Upper lobe of left lung (tissue), 6 donors: ENCODE results near the gene ITGA8. TPM values are rescaled to one million over a fixed set of nuclear protein-coding genes. Genes with fewer than 3 reads are reported as not detected.
"Not testable (repeated sequence)": the region's sequence is repeated elsewhere in the genome, so short reads cannot be mapped to it uniquely, and the experiment has no call there.

Source experiments
- ATAC-seq, 2 donors: fragments of 200-7000 bp; cut with Tn5 transposase; one replicate each; pipeline ENCODE4 v1.9.1; 2022; ENCODE audit warnings: mild to moderate bottlenecking in 2 of 2, moderate library complexity in 2 of 2; ENCODE audit not compliant: low FRiP score in 2 of 2
- DNase-seq, 2 donors: peaks; one replicate each; pipeline ENCODE4 v3.0.0-alpha.2; 2019 to 2020
- H3K27ac ChIP-seq, 4 donors: fragments of 200-600 bp; sonication (generic); one replicate each; pipeline ENCODE4 v1.5.1; 2016 to 2019
- H3K27me3 ChIP-seq, 4 donors: fragments of 200-600 bp; sonication (generic); one replicate each; pipeline ENCODE4 v1.5.1; 2017 to 2019
- H3K36me3 ChIP-seq, 4 donors: fragments of 200-600 bp; sonication (generic); one replicate each; pipeline ENCODE4 v1.5.1; 2016 to 2019
- H3K4me1 ChIP-seq, 4 donors: fragments of 200-600 bp; sonication (generic); one replicate each; pipeline ENCODE4 v1.5.1; 2018 to 2019
- H3K4me3 ChIP-seq, 4 donors: fragments of 200-600 bp; sonication (generic); one replicate each; pipeline ENCODE4 v1.5.1; 2017 to 2019; ENCODE audit warnings: mild to moderate bottlenecking in 2 of 4, moderate library complexity in 1 of 4
- H3K9me3 ChIP-seq, 4 donors: fragments of 200-600 bp; sonication (generic); one replicate each; pipeline ENCODE4 v1.5.1; 2018 to 2019
- CTCF ChIP-seq, 6 experiments: fragments of 450-650 bp in 4 of 6; fragments of 200-600 bp in 2 of 6; sonication (generic) in 2 of 6; IDR thresholded peaks; one replicate each; pipeline ENCODE4 v1.5.1; 2016 to 2019; ENCODE audit warnings: antibody characterized with exemption in 6 of 6
- EP300 ChIP-seq, 4 donors: sonication (generic); formaldehyde crosslinking; IDR thresholded peaks; one replicate each; pipeline ENCODE4 v1.5.1; 2017; ENCODE audit warnings: antibody characterized with exemption in 4 of 4, control low read depth in 2 of 4
- POLR2A ChIP-seq, 4 donors: fragments of 450-650 bp; IDR thresholded peaks; one replicate each; pipeline ENCODE4 v1.5.1; 2016 to 2017; ENCODE audit warnings: antibody characterized with exemption in 4 of 4, mild to moderate bottlenecking in 2 of 4
- POLR2AphosphoS5 ChIP-seq, 2 donors: sonication (generic); formaldehyde crosslinking; IDR thresholded peaks; one replicate each; pipeline ENCODE4 v1.5.1; 2017; ENCODE audit warnings: antibody characterized with exemption in 2 of 2
- WGBS, 2 donors: methylation state at CpG; one replicate each; pipeline ENCODE4 v1.1.5; 2017 to 2018; 5-methylcytosine and 5-hydroxymethylcytosine counted together
- total RNA-seq, 6 donors: library from RNA; depleted of rRNA in 4 of 6; stranded (reverse); fragments of >200 nt in 4 of 6; gene quantifications; one replicate each; pipeline versions ENCODE4 v1.1.0 to v1.2.1, GENCODE V29; 2016 to 2021
- donor health status: DM: no; HTN: no; CAD: no; lungs with moderate emphysema.
- donor health status: DM: no; HTN: yes; CAD: no; lungs with severe emphysema.

ITGA8 gene
- total RNA-seq: 10 to 100 TPM; 18.2 to 40.3 (median 26.4) TPM

- whole genome bisulfite sequencing, 2 donors: 37 to 51% methylated on average over 9 to 12 of the region's 33 CpGs
- peaks cover 0 to 3% (median 1%) of the 10 kb centered on the region in 4 donors for H3K27me3 ChIP-seq
- no peaks in the 10 kb centered on the region for H3K36me3 ChIP-seq
- DNase-seq (peak in 1 of 2 donors; percentile 88), ATAC-seq (peak in 1 of 2 donors; percentile 63)
- TF ChIP-seq EP300 (IDR thresholded peaks at IDR 0.05) (no peak), POLR2A (IDR thresholded peaks at IDR 0.05) (no peak), POLR2AphosphoS5 (IDR thresholded peaks at IDR 0.05) (no peak), CTCF (IDR thresholded peaks at IDR 0.05) (peak in 4 of 6 experiments; percentile 18 to 50 (median 36))
- peak within 1 kb of the TSS; percentile 31 to 56 (median 44) for H3K4me3 ChIP-seq
- no peaks in the 10 kb centered on the region for H3K9me3 ChIP-seq
- peaks cover 0 to 18% (median 7%) of the 10 kb centered on the region in 4 donors for H3K4me1 ChIP-seq
- H3K27ac ChIP-seq: peak within 1 kb of the TSS; percentile 45 to 74 (median 66)
These were observed at the start of gene ITGA8 for GRCh38 chr10:15719899-15720634. Gene ITGA8 (minus strand): TSS chr10:15719922. CDS start chr10:15719771, 151 bp downstream.

- no peak for DNase-seq
- no peaks in the 10 kb centered on the region for H3K4me1 ChIP-seq
- no peaks in the 10 kb centered on the region for H3K36me3 ChIP-seq
- TF ChIP-seq POLR2AphosphoS5 (IDR thresholded peaks at IDR 0.05) (no peak), CTCF (IDR thresholded peaks at IDR 0.05) (no peak), POLR2A (IDR thresholded peaks at IDR 0.05) (no peak), EP300 (IDR thresholded peaks at IDR 0.05) (no peak)
- WGBS, 2 donors: 79 to 87% methylated on average over 2 of the region's 2 CpGs
- no peak for ATAC-seq
- no peak overlapping the region for H3K27ac ChIP-seq
- no peak overlapping the region for H3K4me3 ChIP-seq
- no peaks in the 10 kb centered on the region for H3K27me3 ChIP-seq
- H3K9me3 ChIP-seq: no peaks in the 10 kb centered on the region
These were observed 45.3 kb upstream of the ITGA8 start for GRCh38 chr10:15764892-15765454.

- TF ChIP-seq POLR2A (IDR thresholded peaks at IDR 0.05): no peak
- no peak for TF ChIP-seq CTCF (IDR thresholded peaks at IDR 0.05)
- TF ChIP-seq EP300 (IDR thresholded peaks at IDR 0.05): no peak
- no peak for TF ChIP-seq POLR2AphosphoS5 (IDR thresholded peaks at IDR 0.05)
- H3K36me3 ChIP-seq: no peaks in the 10 kb centered on the region
- H3K9me3 ChIP-seq: no peaks in the 10 kb centered on the region
- ATAC-seq (no peak), DNase-seq (no peak)
- H3K27ac ChIP-seq: no peak overlapping the region
- no peak overlapping the region for H3K4me3 ChIP-seq
- 93 to 97% methylated on average over 8 of the region's 8 CpGs for WGBS, 2 donors
- no peaks in the 10 kb centered on the region for H3K27me3 ChIP-seq
- no peaks in the 10 kb centered on the region for H3K4me1 ChIP-seq
These were observed 43.3 kb upstream of the ITGA8 start for GRCh38 chr10:15763006-15763405.

DNA sequence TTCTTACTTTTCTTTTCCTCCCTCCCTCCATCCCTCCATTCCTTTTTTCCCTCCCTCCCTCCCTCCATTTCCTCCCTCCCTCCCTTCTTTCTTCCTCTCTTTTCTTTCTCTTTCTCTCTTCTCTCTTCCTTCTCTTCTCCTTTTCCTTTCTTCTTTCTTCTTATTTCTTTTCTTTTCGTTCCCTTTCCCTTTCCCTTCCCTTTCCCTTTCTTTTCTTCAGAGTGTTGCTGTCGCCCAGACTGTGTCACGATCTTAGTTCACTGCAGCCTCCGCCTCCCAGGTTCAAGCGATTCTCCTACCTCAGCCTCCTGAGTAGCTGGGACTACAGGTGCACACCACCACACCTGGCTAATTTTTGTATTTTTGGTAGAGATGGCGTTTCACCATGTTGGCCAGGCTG lies 42.5 kb upstream of the ITGA8 start:
- DNase-seq, H3K4me1 ChIP-seq, H3K9me3 ChIP-seq, H3K27ac ChIP-seq, H3K27me3 ChIP-seq, ATAC-seq, H3K36me3 ChIP-seq, H3K4me3 ChIP-seq: not testable (repeated sequence)
- WGBS, 2 donors: 88 to 91% methylated on average over 6 of the region's 6 CpGs

DNA sequence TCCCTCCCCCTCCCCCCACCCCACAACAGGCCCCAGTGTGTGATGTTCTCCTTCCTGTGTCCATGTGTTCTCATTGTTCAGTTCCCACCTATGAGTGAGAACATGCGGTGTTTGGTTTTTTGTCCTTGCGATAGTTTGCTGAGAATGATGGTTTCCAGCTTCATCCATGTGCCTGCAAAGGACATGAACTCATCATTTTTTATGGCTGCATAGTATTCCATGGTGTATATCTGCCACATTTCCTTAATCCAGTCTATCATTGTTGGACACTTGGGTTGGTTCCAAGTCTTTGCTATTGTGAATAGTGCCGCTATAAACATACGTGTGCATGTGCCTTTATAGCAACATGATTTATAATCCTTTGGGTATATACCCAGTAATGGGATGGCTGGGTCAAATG lies 41.5 kb upstream of the ITGA8 start:
- 86 to 88% methylated on average over 4 of the region's 4 CpGs for WGBS, 2 donors
- not testable (repeated sequence) for H3K4me3 ChIP-seq, H3K4me1 ChIP-seq, ATAC-seq, DNase-seq, H3K27ac ChIP-seq, H3K36me3 ChIP-seq, H3K9me3 ChIP-seq, H3K27me3 ChIP-seq

DNA sequence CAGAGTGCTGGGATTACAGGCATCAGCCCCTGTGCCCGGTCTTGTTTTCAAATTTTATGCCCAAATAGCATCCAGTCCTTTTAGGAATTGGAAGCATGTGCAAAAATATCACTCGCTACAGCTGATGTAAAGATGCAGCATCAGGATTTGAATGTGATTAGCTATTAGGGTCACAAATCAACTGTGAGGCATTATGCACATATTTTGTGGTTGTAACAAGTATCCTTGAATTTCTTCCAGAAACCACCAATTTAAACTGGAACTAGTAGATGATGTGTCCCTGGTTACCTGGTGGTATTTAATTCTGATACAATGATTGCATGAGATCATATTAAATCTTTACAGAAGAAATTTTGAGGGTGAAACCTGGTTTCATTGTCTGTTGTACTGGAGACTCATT lies 41.0 kb upstream of the ITGA8 start:
- Histone ChIP-seq H3K9me3 (no peaks in the 10 kb centered on the region), H3K27me3 (no peaks in the 10 kb centered on the region), H3K4me1 (no peaks in the 10 kb centered on the region), H3K36me3 (no peaks in the 10 kb centered on the region), H3K4me3 (no peak overlapping the region), H3K27ac (no peak overlapping the region)
- ATAC-seq (no peak), DNase-seq (no peak)
- TF ChIP-seq POLR2A (IDR thresholded peaks at IDR 0.05) (no peak), CTCF (IDR thresholded peaks at IDR 0.05) (no peak), EP300 (IDR thresholded peaks at IDR 0.05) (no peak), POLR2AphosphoS5 (IDR thresholded peaks at IDR 0.05) (no peak)
- WGBS, 2 donors: 82 to 93% methylated on average over 2 of the region's 2 CpGs
